Measurements from ENCODE around the gene NETO2. TPM values are rescaled to one million over a fixed set of nuclear protein-coding genes. Genes with fewer than 3 reads are reported as not detected.

The NETO2 gene
- total RNA-seq, 1 experiment from 2014 or later = 40.6 TPM

DNA sequence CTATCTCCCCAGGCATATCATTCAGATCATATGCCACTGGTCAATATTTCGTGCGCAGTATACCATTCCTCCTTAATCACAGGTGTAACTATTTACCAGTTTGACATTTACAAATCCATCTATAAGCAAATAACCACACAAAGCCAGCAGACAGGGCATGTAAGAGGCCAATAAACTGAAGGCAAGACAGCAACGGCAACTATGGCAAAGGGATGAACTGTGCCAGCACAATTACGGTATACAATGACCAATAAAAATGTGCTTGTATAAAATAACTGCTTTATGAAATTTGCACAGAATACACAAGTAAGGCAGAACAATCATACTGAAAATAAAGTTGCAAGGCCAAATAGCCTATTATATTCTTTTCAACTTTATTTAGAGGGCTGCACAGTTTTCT lies 9.2 kb downstream of the NETO2 start:
- ChIA-PET CTCF (no interaction called here), POLR2A (ENCODE audit: unreplicated experiment) (no interaction called here)
- Histone ChIP-seq H3K27ac (ENCODE audit: low read length) (no peak overlapping the region), H3K36me3 (ENCODE audit: low read depth, low read length) (no peaks in the 10 kb centered on the region), H3K4me3 (ENCODE audit: low read length) (no peak overlapping the region), H3K4me1 (ENCODE audit: insufficient read depth, low read length) (peaks cover 4% of the 10 kb centered on the region; the same call in 1 of the 2 replicates), H3K27me3 (ENCODE audit: low read length) (no peaks in the 10 kb centered on the region), H3F3A (ENCODE audit: low read length, unreplicated experiment) (no peaks in the 10 kb centered on the region), H3K9me3 (ENCODE audit: low read length) (no peaks in the 10 kb centered on the region), H3K4me2 (ENCODE audit: low read length) (no peak overlapping the region), H3K9ac (ENCODE audit: low read length) (no peak overlapping the region), H3K9me2 (replicated peaks; ENCODE audit: low read length) (no peaks in the 10 kb centered on the region), H3K79me2 (ENCODE audit: low read length) (peaks cover 86% of the 10 kb centered on the region), H2AFZ (ENCODE audit: low read length) (no peak overlapping the region), H4K20me1 (ENCODE audit: low read length) (peaks cover 6% of the 10 kb centered on the region; the same call in 1 of the 2 replicates)
- intact Hi-C loops (cut with micrococcal nuclease) = no loop called here
- TF ChIP-seq, protein P1, sequence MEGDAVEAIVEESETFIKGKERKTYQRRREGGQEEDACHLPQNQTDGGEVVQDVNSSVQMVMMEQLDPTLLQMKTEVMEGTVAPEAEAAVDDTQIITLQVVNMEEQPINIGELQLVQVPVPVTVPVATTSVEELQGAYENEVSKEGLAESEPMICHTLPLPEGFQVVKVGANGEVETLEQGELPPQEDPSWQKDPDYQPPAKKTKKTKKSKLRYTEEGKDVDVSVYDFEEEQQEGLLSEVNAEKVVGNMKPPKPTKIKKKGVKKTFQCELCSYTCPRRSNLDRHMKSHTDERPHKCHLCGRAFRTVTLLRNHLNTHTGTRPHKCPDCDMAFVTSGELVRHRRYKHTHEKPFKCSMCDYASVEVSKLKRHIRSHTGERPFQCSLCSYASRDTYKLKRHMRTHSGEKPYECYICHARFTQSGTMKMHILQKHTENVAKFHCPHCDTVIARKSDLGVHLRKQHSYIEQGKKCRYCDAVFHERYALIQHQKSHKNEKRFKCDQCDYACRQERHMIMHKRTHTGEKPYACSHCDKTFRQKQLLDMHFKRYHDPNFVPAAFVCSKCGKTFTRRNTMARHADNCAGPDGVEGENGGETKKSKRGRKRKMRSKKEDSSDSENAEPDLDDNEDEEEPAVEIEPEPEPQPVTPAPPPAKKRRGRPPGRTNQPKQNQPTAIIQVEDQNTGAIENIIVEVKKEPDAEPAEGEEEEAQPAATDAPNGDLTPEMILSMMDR (conservative IDR thresholded peaks at IDR 0.05; ENCODE audit: low read depth, low read length) = no peak
- no peak for TF ChIP-seq EZH2phosphoT487 (IDR thresholded peaks at IDR 0.05; ENCODE audit: borderline replicate concordance, low read length)
- no peak for TF ChIP-seq EZH2 (IDR thresholded peaks at IDR 0.05; ENCODE audit: low read length, unreplicated experiment)
- DNase-seq (no peak), ATAC-seq (no peak)
- no TSS peak for BruUV-seq (replicated peaks)

DNA sequence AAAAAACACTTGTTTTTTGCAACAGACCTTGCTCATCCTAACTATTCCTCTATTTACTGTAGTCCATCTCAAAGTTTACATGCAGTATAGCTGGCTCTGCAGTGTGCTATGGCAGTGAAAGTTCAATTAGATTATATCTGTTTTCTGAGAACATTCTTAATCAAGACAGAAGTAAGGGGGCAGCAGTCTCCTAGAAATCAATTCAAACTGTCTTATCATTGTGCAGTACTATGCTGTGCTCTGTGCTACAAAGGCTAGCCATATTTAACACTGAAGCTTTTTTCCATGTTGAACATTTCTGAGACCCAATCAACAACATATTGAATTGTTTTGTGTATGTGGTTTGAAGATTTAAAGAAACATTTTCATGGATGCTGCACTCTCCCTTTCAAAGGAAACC lies 11.4 kb downstream of the NETO2 start:
- BruUV-seq (replicated peaks) = no TSS peak
- no peaks in the 10 kb centered on the region for H3K9me2 ChIP-seq (replicated peaks; ENCODE audit: low read length)
- no peaks in the 10 kb centered on the region for H3K9me3 ChIP-seq (ENCODE audit: low read length)
- H2AFZ ChIP-seq (ENCODE audit: low read length) = no peak overlapping the region
- H3K4me2 ChIP-seq (ENCODE audit: low read length) = no peak overlapping the region
- H3K36me3 ChIP-seq (ENCODE audit: low read depth, low read length) = peaks cover 9% of the 10 kb centered on the region; the same call in 1 of the 2 replicates
- H3K4me3 ChIP-seq (ENCODE audit: low read length) = no peak overlapping the region
- H4K20me1 ChIP-seq (ENCODE audit: low read length) = peaks cover 6% of the 10 kb centered on the region; the same call in 1 of the 2 replicates
- no peak for TF ChIP-seq EZH2phosphoT487 (IDR thresholded peaks at IDR 0.05; ENCODE audit: borderline replicate concordance, low read length)
- no peak for TF ChIP-seq EZH2 (IDR thresholded peaks at IDR 0.05; ENCODE audit: low read length, unreplicated experiment)
- TF ChIP-seq, protein P1 (conservative IDR thresholded peaks at IDR 0.05; ENCODE audit: low read depth, low read length) = no peak; the same call in 1 of the 2 replicates
- ATAC-seq = no peak
- peaks cover 4% of the 10 kb centered on the region; the same call in 1 of the 2 replicates for H3K4me1 ChIP-seq (ENCODE audit: insufficient read depth, low read length)
- H3K27ac ChIP-seq (ENCODE audit: low read length) = no peak overlapping the region
- peaks cover 63% of the 10 kb centered on the region for H3K79me2 ChIP-seq (ENCODE audit: low read length)
- ChIA-PET CTCF (no interaction called here), POLR2A (ENCODE audit: unreplicated experiment) (no interaction called here)
- intact Hi-C loops (cut with micrococcal nuclease) = no loop called here
- DNase-seq = no peak
- no peak overlapping the region for H3K9ac ChIP-seq (ENCODE audit: low read length)
- no peaks in the 10 kb centered on the region for H3K27me3 ChIP-seq (ENCODE audit: low read length)
- H3F3A ChIP-seq (ENCODE audit: low read length, unreplicated experiment) = no peaks in the 10 kb centered on the region

DNA sequence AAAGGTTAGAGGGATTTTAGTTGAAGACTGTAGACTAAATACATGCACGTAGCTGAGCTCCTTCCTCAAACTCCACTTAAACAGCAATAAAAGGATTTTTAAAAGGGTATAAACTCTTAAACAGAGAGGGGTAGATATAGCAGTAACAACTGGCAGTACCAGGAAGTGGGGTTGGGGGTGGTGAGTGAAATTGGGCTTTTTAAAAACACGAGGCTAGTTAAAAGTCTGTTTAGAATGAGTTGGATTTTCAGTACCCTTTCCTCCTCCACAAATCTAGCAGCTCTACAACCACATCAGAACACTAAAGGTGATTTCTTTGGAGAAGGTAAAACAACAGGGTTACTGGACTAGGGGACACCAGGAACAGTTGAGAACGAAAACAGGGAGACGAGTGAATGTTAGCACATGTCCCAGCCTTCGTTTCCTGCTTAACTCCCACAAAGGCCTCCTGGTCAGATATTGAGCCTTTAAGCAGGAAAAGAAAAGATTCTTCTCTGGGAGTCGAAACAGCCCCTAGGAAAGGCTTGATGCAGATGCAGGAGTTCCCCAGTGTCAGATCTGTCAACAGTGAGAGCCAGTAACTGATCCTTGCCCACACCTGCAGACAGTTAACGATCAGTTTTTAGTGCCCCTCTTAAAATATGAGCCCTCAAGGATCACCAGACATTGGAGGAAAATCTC lies 13.8 kb downstream of the NETO2 start:
- Histone ChIP-seq H3K27me3 (ENCODE audit: low read length) (no peaks in the 10 kb centered on the region), H3K27ac (ENCODE audit: low read length) (no peak overlapping the region), H3K36me3 (ENCODE audit: low read depth, low read length) (peaks cover 9% of the 10 kb centered on the region; the same call in 1 of the 2 replicates), H2AFZ (ENCODE audit: low read length) (no peak overlapping the region), H3K4me2 (ENCODE audit: low read length) (no peak overlapping the region), H3K9me2 (replicated peaks; ENCODE audit: low read length) (no peaks in the 10 kb centered on the region), H4K20me1 (ENCODE audit: low read length) (no peaks in the 10 kb centered on the region), H3F3A (ENCODE audit: low read length, unreplicated experiment) (no peaks in the 10 kb centered on the region), H3K79me2 (ENCODE audit: low read length) (peaks cover 41% of the 10 kb centered on the region), H3K4me1 (ENCODE audit: insufficient read depth, low read length) (no peaks in the 10 kb centered on the region), H3K4me3 (ENCODE audit: low read length) (no peak overlapping the region), H3K9ac (ENCODE audit: low read length) (no peak overlapping the region), H3K9me3 (ENCODE audit: low read length) (no peaks in the 10 kb centered on the region)
- ChIA-PET POLR2A (ENCODE audit: unreplicated experiment) (no interaction called here), CTCF (no interaction called here)
- ATAC-seq (no peak), DNase-seq (no peak)
- intact Hi-C loops (cut with micrococcal nuclease) = no loop called here
- BruUV-seq (replicated peaks) = no TSS peak
- TF ChIP-seq EZH2phosphoT487 (IDR thresholded peaks at IDR 0.05; ENCODE audit: borderline replicate concordance, low read length) (no peak), EZH2 (IDR thresholded peaks at IDR 0.05; ENCODE audit: low read length, unreplicated experiment) (no peak)
- TF ChIP-seq, protein P1 (conservative IDR thresholded peaks at IDR 0.05; ENCODE audit: low read depth, low read length) = no peak
